OCI-LY3 (cell line): Measurements from ENCODE around the gene HUNK.

Source experiments
- EZH2phosphoT487 ChIP-seq: fragments of 200-600 bp; shearing (Covaris generic); IDR thresholded peaks from 2 replicates; pipeline ENCODE4 v1.6.1; 2018; ENCODE audit warnings: antibody characterized with exemption, mixed run types, low read depth
- TF ChIP-seq, protein P1 (sequence below): fragments of 200-600, 300-600 bp; sonication (generic); IDR thresholded peaks from 2 replicates; pipeline ENCODE4 v1.5.1; 2014; ENCODE audit warnings: antibody characterized with exemption, low read length, low read depth

DNA sequence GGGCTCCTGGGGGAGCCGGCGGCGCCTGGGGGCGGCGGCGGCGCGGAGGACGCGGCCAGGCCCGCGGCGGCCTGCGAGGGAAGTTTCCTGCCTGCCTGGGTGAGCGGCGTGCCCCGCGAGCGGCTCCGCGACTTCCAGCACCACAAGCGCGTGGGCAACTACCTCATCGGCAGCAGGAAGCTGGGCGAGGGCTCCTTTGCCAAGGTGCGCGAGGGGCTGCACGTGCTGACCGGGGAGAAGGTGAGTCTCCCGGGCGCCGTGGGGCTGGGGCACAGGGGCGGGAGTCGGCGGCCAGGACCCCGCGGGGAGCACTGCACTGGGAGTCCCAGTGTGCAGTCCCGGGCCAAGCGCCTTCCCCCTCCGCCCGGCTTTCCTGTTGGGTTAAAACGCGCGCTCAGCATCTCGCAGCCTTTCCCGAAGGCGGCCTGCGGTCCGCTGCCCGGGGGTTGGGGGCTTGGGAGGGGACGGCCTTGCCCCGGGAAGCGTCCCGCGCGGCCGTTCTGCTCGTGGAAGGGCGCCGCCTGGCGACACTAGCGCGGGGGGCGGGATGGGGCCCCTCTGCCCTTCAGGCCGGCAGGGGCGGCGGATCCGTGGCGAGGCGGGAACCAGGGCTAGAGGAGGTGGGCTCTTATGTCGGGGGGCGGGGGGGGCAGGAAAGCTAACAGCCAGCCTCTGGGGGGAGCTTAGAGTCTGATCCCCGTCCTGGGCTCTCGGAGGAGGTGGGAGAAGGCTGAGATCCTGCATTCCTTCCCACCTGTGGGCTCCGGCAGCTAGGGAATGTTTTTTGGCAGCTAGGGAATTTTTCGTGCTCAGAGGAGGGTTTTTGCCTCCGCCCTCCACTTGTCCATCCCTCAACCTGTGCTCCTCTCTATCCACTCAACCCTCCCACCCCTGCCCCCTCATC is 1.1 kb downstream of the HUNK start:
- TF ChIP-seq, protein P1, sequence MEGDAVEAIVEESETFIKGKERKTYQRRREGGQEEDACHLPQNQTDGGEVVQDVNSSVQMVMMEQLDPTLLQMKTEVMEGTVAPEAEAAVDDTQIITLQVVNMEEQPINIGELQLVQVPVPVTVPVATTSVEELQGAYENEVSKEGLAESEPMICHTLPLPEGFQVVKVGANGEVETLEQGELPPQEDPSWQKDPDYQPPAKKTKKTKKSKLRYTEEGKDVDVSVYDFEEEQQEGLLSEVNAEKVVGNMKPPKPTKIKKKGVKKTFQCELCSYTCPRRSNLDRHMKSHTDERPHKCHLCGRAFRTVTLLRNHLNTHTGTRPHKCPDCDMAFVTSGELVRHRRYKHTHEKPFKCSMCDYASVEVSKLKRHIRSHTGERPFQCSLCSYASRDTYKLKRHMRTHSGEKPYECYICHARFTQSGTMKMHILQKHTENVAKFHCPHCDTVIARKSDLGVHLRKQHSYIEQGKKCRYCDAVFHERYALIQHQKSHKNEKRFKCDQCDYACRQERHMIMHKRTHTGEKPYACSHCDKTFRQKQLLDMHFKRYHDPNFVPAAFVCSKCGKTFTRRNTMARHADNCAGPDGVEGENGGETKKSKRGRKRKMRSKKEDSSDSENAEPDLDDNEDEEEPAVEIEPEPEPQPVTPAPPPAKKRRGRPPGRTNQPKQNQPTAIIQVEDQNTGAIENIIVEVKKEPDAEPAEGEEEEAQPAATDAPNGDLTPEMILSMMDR, result no peak
- no peak for TF ChIP-seq EZH2phosphoT487
